ENCODE data around the gene SYNGR2. TPM values are rescaled to one million over a fixed set of nuclear protein-coding genes. Genes with fewer than 3 reads are reported as not detected.

SYNGR2 gene
- total and polyA plus RNA-seq, 2 of the 8 experiments (the other 6 are each of a cell fraction or from before 2014, with no cell fraction given), result 50.0 to 139 TPM

GRCh38 chr17:78130090-78130436 lies 38.3 kb upstream of the SYNGR2 start (continued):
- TF ChIP-seq CHD7 (IDR thresholded peaks at IDR 0.05; ENCODE audit: insufficient replicate concordance, low read length) (no peak), NRF1 (IDR thresholded peaks at IDR 0.05; ENCODE audit: low read depth, low read length) (no peak), SP4 (IDR thresholded peaks at IDR 0.05; ENCODE audit: low read length) (no peak), HDAC6 (IDR thresholded peaks at IDR 0.05; ENCODE audit: low read depth, low read length) (no peak), CTBP2 (IDR thresholded peaks at IDR 0.05; ENCODE audit: borderline replicate concordance, insufficient read depth, insufficient read length, low read length) (no peak), EZH2 (IDR thresholded peaks at IDR 0.05; ENCODE audit: low read depth, low read length, severe bottlenecking) (no peak), RXRA (IDR thresholded peaks at IDR 0.05; ENCODE audit: insufficient read depth, low read depth, low read length) (no peak), BRCA1 (IDR thresholded peaks at IDR 0.05; ENCODE audit: low read depth, low read length) (no peak), KDM5A (IDR thresholded peaks at IDR 0.05; ENCODE audit: low read length) (no peak), YY1 (IDR thresholded peaks at IDR 0.05; ENCODE audit: low read depth, low read length) (no peak), CREB1 (IDR thresholded peaks at IDR 0.05) (no peak), EGR1 (IDR thresholded peaks at IDR 0.05; ENCODE audit: borderline replicate concordance, low read depth, low read length) (no peak), E2F6 (IDR thresholded peaks at IDR 0.05) (no peak)

Measured in H1 (cell line).